Transverse colon (tissue), 3 donors: ENCODE results near the gene ANOS1.

Source experiments
- POLR2A ChIP-seq: fragments of 450-650 bp; IDR thresholded peaks from one replicate; pipeline ENCODE4 v1.6.1; 2016; ENCODE audit warnings: antibody characterized with exemption, mild to moderate bottlenecking, moderate library complexity
- TF ChIP-seq, protein P1 (sequence below), 5 experiments: fragments of 200-600 bp in 3 of 5; fragments of 450-650 bp in 2 of 5; sonication (generic) in 3 of 5; IDR thresholded peaks; 1 replicate in 2 of 5; 2 replicates in 3 of 5; pipeline ENCODE4 v1.5.1; 2016 to 2017; ENCODE audit warnings: antibody characterized with exemption in 5 of 5, inconsistent platforms in 3 of 5, mild to moderate bottlenecking in 2 of 5, moderate library complexity in 1 of 5

DNA sequence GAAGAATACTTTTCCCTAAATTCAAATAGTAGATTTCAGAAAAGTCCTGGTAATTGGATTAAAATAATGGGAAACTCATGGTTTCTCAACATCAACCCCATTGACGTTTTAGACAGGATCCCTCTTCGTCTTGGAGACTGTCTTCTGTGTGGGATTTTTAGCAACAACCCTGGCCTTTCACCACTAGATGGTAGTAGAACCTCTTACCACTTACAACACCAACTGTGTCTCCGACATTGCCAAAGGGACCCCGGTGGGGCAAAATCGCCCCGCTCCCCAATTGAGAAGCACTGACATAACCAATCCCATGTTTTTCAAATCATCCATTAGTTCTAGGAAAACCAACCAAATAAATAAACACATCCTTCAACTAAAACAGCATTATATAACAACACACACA lies 16.9 kb upstream of the ANOS1 start:
- TF ChIP-seq, protein P1, sequence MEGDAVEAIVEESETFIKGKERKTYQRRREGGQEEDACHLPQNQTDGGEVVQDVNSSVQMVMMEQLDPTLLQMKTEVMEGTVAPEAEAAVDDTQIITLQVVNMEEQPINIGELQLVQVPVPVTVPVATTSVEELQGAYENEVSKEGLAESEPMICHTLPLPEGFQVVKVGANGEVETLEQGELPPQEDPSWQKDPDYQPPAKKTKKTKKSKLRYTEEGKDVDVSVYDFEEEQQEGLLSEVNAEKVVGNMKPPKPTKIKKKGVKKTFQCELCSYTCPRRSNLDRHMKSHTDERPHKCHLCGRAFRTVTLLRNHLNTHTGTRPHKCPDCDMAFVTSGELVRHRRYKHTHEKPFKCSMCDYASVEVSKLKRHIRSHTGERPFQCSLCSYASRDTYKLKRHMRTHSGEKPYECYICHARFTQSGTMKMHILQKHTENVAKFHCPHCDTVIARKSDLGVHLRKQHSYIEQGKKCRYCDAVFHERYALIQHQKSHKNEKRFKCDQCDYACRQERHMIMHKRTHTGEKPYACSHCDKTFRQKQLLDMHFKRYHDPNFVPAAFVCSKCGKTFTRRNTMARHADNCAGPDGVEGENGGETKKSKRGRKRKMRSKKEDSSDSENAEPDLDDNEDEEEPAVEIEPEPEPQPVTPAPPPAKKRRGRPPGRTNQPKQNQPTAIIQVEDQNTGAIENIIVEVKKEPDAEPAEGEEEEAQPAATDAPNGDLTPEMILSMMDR (IDR thresholded peaks at IDR 0.05), result peak; percentile 20 to 38 (median 29)
- TF ChIP-seq POLR2A, result no peak
